Left ventricle myocardium inferior (tissue), 1 donor: ENCODE results near the gene RILPL1. TPM values are rescaled to one million over a fixed set of nuclear protein-coding genes. Genes with fewer than 3 reads are reported as not detected.
"Not testable (repeated sequence)": the region's sequence is repeated elsewhere in the genome, so short reads cannot be mapped to it uniquely, and the experiment has no call there.

ENCODE experiments used
- DNase-seq: peaks from one replicate; pipeline ENCODE4 v3.0.0-alpha.2; 2020
- H3K27ac ChIP-seq: fragments of 200-600 bp; replicated peaks from 2 replicates; pipeline ENCODE4 v1.8.0; 2021
- H3K27me3 ChIP-seq: fragments of 200-600 bp; 2 replicates; pipeline ENCODE4 v1.8.0; 2021; ENCODE audit warnings: low read depth
- H3K36me3 ChIP-seq: fragments of 200-600 bp; 2 replicates; pipeline ENCODE4 v1.8.0; 2021
- H3K4me1 ChIP-seq: fragments of 200-600 bp; 2 replicates; pipeline ENCODE4 v1.8.0; 2021
- H3K4me3 ChIP-seq: fragments of 200-600 bp; 2 replicates; pipeline ENCODE4 v1.8.0; 2021; ENCODE audit warnings: mild to moderate bottlenecking, moderate library complexity
- H3K9me3 ChIP-seq: fragments of 200-600 bp; replicated peaks from 2 replicates; pipeline ENCODE4 v1.8.0; 2021
- intact Hi-C: fragments of 100-400 bp; cut with micrococcal nuclease; formaldehyde crosslinking; loops from one replicate; pipeline ENCODE4 v1.11.0; 2022
- total RNA-seq: library from RNA; stranded (reverse); fragmentation: NEBNext Ultra II Directional; extraction: Animal tissue kit (Norgen Biotek cat#: 25700); gene quantifications from one replicate; pipeline ENCODE4 v1.2.1, GENCODE V29; 2021
- TF ChIP-seq, protein P1 (sequence below): fragments of 200-600 bp; IDR thresholded peaks from 2 replicates; pipeline ENCODE4 v1.8.0; 2021; ENCODE audit warnings: antibody characterized with exemption, mild to moderate bottlenecking, borderline replicate concordance
- donor health status: DM: no; HTN: yes; CAD: no; lungs with severe emphysema.

RILPL1 gene
- total RNA-seq, 1 donor from 2014 or later, result 89.7 TPM

DNA sequence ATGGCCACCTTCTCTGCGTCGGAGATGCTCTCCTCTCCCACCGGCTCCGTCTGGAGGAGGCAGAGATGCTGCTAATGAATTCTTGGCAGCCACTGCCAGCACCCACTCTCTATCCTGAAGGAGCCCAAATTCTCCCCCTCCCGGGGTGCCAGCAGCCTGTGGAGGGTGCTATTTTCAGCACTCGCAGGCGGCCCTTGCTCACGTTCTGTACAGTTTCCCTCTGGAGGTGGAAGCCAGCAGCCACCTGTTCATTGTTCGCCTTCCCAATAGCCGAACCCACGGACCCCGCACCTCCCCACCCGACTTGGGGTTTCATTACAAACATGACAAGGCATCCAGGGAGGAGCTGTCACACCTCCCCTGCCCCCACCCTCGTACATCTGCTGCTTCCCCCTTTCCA, 47.8 kb downstream of the RILPL1 start:
- no peak overlapping the region for H3K27ac ChIP-seq
- H3K4me1 ChIP-seq, result peaks cover 21% of the 10 kb centered on the region
- H3K9me3 ChIP-seq, result no peaks in the 10 kb centered on the region
- TF ChIP-seq, protein P1, sequence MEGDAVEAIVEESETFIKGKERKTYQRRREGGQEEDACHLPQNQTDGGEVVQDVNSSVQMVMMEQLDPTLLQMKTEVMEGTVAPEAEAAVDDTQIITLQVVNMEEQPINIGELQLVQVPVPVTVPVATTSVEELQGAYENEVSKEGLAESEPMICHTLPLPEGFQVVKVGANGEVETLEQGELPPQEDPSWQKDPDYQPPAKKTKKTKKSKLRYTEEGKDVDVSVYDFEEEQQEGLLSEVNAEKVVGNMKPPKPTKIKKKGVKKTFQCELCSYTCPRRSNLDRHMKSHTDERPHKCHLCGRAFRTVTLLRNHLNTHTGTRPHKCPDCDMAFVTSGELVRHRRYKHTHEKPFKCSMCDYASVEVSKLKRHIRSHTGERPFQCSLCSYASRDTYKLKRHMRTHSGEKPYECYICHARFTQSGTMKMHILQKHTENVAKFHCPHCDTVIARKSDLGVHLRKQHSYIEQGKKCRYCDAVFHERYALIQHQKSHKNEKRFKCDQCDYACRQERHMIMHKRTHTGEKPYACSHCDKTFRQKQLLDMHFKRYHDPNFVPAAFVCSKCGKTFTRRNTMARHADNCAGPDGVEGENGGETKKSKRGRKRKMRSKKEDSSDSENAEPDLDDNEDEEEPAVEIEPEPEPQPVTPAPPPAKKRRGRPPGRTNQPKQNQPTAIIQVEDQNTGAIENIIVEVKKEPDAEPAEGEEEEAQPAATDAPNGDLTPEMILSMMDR, result no peak
- intact Hi-C loops, result no loop called here
- peaks cover 42% of the 10 kb centered on the region for H3K36me3 ChIP-seq
- H3K4me3 ChIP-seq, result no peak overlapping the region
- no peaks in the 10 kb centered on the region for H3K27me3 ChIP-seq
- no peak for DNase-seq

DNA sequence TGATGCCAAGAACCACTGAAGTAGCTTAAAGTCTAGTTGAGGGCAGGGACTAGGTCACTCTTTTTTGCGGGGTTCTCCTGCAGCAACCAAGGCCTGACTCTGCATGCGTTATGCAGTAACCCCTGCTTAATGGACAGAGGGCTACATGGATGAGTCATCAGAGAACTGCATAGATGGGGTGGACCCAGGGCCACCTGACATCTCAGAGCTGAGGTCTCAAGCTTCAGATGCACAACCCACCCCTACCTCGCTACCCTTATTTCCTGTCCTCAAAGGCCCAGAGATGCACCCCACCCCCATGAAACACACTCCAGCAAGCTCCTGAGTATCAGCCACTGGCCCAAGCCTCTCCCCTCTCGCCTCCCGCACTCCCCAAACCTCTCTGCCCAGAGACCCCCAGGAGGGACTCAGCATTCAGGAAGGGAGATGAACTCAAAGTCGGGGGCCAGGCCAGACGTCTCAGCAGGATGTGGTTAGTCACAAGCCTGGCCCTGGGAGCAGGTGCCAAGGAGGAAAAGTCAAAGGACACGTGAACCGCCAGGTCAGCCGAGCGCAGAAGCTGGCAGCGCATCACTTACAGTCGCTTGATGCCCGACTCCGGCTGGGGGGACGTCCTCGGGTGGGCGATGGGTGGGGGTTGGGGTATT, 49.8 kb downstream of the RILPL1 start:
- peaks cover 38% of the 10 kb centered on the region for H3K4me1 ChIP-seq
- H3K27me3 ChIP-seq, result no peaks in the 10 kb centered on the region
- H3K4me3 ChIP-seq, result no peak overlapping the region
- peaks cover 42% of the 10 kb centered on the region for H3K36me3 ChIP-seq
- no peak for DNase-seq
- TF ChIP-seq, protein P1, result no peak
- H3K27ac ChIP-seq, result peak overlapping the region; percentile 16
- intact Hi-C loops, result no loop called here
- no peaks in the 10 kb centered on the region for H3K9me3 ChIP-seq

DNA sequence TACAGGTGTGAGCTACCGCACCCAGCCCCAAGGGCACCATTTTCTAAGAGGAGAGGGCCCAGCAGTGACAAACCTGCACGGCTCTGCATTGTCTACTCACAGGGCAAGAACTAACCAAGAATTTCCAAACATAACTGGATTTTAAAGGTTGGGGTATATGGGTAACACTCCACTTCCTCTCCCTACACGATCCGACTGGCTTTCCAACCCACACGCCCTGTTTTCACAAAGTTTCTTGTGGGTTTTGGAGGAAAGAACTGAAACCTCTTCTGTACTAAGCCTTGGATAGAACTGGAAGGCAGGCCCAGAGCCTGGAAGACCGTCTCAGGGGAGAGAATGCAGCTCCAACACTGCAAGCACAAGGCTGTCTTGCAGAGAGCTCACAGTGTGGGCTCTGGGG, 50.6 kb downstream of the RILPL1 start:
- H3K27me3 ChIP-seq, result no peaks in the 10 kb centered on the region
- H3K36me3 ChIP-seq, result peaks cover 48% of the 10 kb centered on the region
- intact Hi-C loops, result no loop called here
- H3K4me3 ChIP-seq, result no peak overlapping the region
- peak overlapping the region; percentile 12 for H3K27ac ChIP-seq
- DNase-seq, result no peak
- no peaks in the 10 kb centered on the region for H3K9me3 ChIP-seq
- peaks cover 41% of the 10 kb centered on the region for H3K4me1 ChIP-seq
- TF ChIP-seq, protein P1, result no peak

DNA sequence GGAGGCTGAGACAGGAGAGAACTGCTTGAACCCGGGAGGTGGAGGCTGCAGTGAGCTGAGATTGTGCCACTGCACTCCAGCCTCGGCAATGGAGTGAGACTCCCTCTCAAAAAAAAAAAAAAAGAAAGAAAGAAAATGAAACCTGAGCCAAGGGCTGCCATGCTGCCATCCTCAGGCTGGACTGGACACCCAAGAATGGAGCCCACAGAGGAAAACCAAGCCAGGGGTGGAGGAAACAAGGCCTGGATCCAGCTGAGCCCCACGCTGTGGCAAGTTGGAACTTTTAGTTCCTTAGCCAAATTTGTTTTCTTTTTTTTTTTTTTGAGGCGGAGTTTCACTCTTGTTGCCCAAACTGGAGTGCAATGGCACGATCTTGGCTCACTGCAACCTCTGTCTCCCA, 52.3 kb downstream of the RILPL1 start:
- DNase-seq, H3K27me3 ChIP-seq, H3K9me3 ChIP-seq, H3K4me3 ChIP-seq, intact Hi-C loops: not testable (repeated sequence)
- Histone ChIP-seq H3K27ac (peak overlapping the region; percentile 93), H3K4me1 (peaks cover 51% of the 10 kb centered on the region), H3K36me3 (peaks cover 56% of the 10 kb centered on the region)

DNA sequence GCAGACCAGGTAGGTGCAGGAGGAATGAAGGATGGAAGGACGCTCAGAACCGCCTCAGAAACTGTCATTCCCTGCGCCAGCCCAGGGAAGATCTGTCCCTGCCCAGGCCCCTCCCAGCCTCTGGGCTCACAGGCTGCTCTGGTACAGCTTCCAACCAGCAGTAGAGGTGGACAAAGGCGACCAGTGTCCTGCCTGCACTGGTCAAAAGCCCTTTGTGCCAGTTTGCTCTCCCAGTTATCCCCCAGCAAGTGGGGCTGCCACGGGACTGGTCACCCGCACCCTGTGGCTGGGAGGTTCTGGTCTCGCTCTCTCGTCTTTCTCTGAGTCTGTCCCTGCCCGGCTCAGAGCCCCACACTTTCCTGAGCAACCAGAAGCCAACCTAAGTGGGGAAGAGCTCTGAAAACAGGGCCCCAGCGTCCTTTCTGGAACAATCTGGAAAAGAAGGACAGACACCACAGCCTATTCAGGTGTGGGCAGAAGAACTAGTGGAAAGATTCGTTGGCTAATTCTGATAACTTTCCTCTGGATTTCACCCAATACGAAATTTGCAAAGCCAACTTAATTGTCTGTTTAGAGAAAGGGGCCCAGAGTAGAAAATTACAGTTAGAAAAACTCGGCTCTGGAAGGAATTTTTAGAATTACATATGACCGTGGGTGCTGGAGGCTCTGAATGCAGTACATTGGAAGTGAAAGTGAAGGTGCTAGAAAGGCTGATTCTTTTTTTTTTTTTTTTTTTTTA, 53.9 kb downstream of the RILPL1 start:
- no peak for DNase-seq
- Histone ChIP-seq H3K9me3 (no peaks in the 10 kb centered on the region), H3K27ac (peak overlapping the region; percentile 93), H3K4me1 (peaks cover 60% of the 10 kb centered on the region), H3K4me3 (peak overlapping the region; percentile 35), H3K36me3 (peaks cover 47% of the 10 kb centered on the region), H3K27me3 (no peaks in the 10 kb centered on the region)
- TF ChIP-seq, protein P1, result no peak
- intact Hi-C loops, result no loop called here

DNA sequence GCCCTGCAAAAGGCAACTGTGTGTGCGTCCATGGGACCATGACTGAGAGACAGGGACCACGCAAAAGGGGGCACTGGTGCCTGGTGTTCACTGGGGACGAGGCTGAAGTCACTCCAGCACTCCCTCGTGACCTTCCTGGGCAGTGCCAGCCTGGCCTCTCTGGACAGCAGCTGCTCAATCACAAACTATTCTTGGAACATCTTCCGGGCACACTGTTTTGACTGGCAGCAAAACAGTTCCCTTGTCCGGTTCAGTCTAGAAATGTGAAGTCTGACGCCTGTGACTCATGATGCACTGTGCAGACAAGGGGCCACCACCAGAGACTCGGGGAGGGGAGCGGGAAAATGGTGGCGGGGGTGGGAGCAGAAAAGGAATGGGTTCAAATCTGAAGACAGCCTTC, 54.8 kb downstream of the RILPL1 start:
- Histone ChIP-seq H3K4me1 (peaks cover 66% of the 10 kb centered on the region), H3K27ac (peak overlapping the region; percentile 93), H3K4me3 (peak overlapping the region; percentile 35), H3K36me3 (peaks cover 38% of the 10 kb centered on the region), H3K27me3 (no peaks in the 10 kb centered on the region), H3K9me3 (no peaks in the 10 kb centered on the region)
- intact Hi-C loops, result no loop called here
- TF ChIP-seq, protein P1, result no peak
- DNase-seq, result peak; percentile 72
